Fibroblast of peridontal ligament (primary cell): ENCODE data around the gene WWOX.
"Not testable (repeated sequence)": the region's sequence is repeated elsewhere in the genome, so short reads cannot be mapped to it uniquely, and the experiment has no call there.

ENCODE experiments used
- DNase-seq: peaks from one replicate; pipeline ENCODE4 v3.0.0-alpha.2; 2010; ENCODE audit errors: extremely low read depth

Gene WWOX

GRCh38 chr16:79206889-79207288 lies 1107.4 kb downstream of the WWOX start:
- DNase-seq, result no peak

- DNase-seq, result no peak
Measured at GRCh38 chr16:79209308-79209707, 1109.9 kb downstream of the WWOX start.

GRCh38 chr16:79210607-79211006 lies 1111.2 kb downstream of the WWOX start:
- DNase-seq, result no peak

GRCh38 chr16:79211586-79211985 lies 1112.1 kb downstream of the WWOX start:
- no peak for DNase-seq

- DNase-seq, result no peak
Measured at GRCh38 chr16:79212114-79212791, 1112.8 kb downstream of the WWOX start.

- no peak for DNase-seq
Measured at GRCh38 chr16:79213214-79213613, 1113.8 kb downstream of the WWOX start.

- no peak for DNase-seq
Measured at GRCh38 chr16:79215289-79215688, 1115.8 kb downstream of the WWOX start.

- no peak for DNase-seq
Measured at GRCh38 chr16:79217375-79218011, 1118.0 kb downstream of the WWOX start.

- DNase-seq, result no peak
Measured at GRCh38 chr16:79218351-79218750, 1118.9 kb downstream of the WWOX start.

GRCh38 chr16:79225994-79226393 lies 1126.5 kb downstream of the WWOX start:
- DNase-seq, result not testable (repeated sequence)

- DNase-seq, result no peak
Measured at GRCh38 chr16:79229361-79229760, 1129.9 kb downstream of the WWOX start.

- DNase-seq, result not testable (repeated sequence)
Measured at GRCh38 chr16:79245700-79246099, 1146.2 kb downstream of the WWOX start.

GRCh38 chr16:79247386-79247785 lies 1147.9 kb downstream of the WWOX start:
- no peak for DNase-seq

- DNase-seq, result no peak
Measured at GRCh38 chr16:79248351-79248750, 1148.9 kb downstream of the WWOX start.

GRCh38 chr16:79250502-79251098 lies 1151.1 kb downstream of the WWOX start:
- no peak for DNase-seq

GRCh38 chr16:79253100-79253631 lies 1153.7 kb downstream of the WWOX start:
- no peak for DNase-seq

GRCh38 chr16:79257953-79258490 lies 1158.6 kb downstream of the WWOX start:
- no peak for DNase-seq

- DNase-seq, result not testable (repeated sequence)
Measured at GRCh38 chr16:79260890-79261289, 1161.4 kb downstream of the WWOX start.

GRCh38 chr16:79261481-79261940 lies 1162.1 kb downstream of the WWOX start:
- DNase-seq, result no peak

- DNase-seq, result no peak
Measured at GRCh38 chr16:79261944-79262552, 1162.6 kb downstream of the WWOX start.
